Prostate gland (tissue), 2 donors: Measurements from ENCODE around the gene NFIC. TPM values are rescaled to one million over a fixed set of nuclear protein-coding genes. Genes with fewer than 3 reads are reported as not detected.

Experiments used
- DNase-seq: peaks from one replicate; pipeline ENCODE4 v3.0.0-alpha.2; 2019; ENCODE audit warnings: low spot score
- H3K27ac ChIP-seq, 2 donors: fragments of 200-600 bp; sonication (generic); 2 replicates each; pipeline ENCODE4 v1.5.1; 2017 to 2019
- H3K27me3 ChIP-seq: fragments of 200-600 bp; sonication (generic); replicated peaks from 2 replicates; pipeline ENCODE4 v1.5.1; 2019; ENCODE audit not compliant: insufficient read depth
- H3K36me3 ChIP-seq, 2 donors: fragments of 200-600 bp; sonication (generic); 1 replicate in 1 of 2; 2 replicates in 1 of 2; pipeline versions ENCODE4 v1.5.1 to v1.8.1; 2017 to 2019
- H3K4me1 ChIP-seq: fragments of 200-600 bp; sonication (generic); replicated peaks from 2 replicates; pipeline ENCODE4 v1.5.1; 2019
- H3K4me3 ChIP-seq, 2 donors: fragments of 200-600 bp; sonication (generic); 2 replicates each; pipeline ENCODE4 v1.5.1; 2017 to 2019
- H3K9me3 ChIP-seq: fragments of 200-600 bp; sonication (generic); 2 replicates; pipeline ENCODE4 v1.5.1; 2017
- CTCF ChIP-seq, 4 experiments: fragments of 200-600 bp in 2 of 4; fragments of 450-650 bp in 2 of 4; sonication (generic) in 2 of 4; IDR thresholded peaks; 1 replicate in 3 of 4; 2 replicates in 1 of 4; pipeline ENCODE4 v1.5.1; 2016 to 2019; ENCODE audit warnings: antibody characterized with exemption in 4 of 4, mild to moderate bottlenecking in 2 of 4, moderate library complexity in 2 of 4
- POLR2A ChIP-seq: fragments of 450-650 bp; IDR thresholded peaks from one replicate; pipeline ENCODE4 v1.6.1; 2016; ENCODE audit warnings: antibody characterized with exemption, mild to moderate bottlenecking
- POLR2AphosphoS5 ChIP-seq: sonication (generic); formaldehyde crosslinking; IDR thresholded peaks from one replicate; pipeline ENCODE4 v1.6.1; 2017; ENCODE audit warnings: antibody characterized with exemption
- WGBS: methylation state at CpG from one replicate; pipeline ENCODE4 v1.1.5; 2018; 5-methylcytosine and 5-hydroxymethylcytosine counted together
- intact Hi-C: fragments of 100-400 bp; cut with DNase I; formaldehyde crosslinking; loops from one replicate; pipeline ENCODE4 v1.14.2; 2022
- small RNA-seq, 2 donors: library from RNA; depleted of rRNA; stranded (forward); fragments of <200 nt; gene quantifications; one replicate each; pipeline ENCODE3, GENCODE V24; 2016
- total RNA-seq, 2 donors: library from RNA; depleted of rRNA; stranded (reverse); fragments of >200 nt; gene quantifications; one replicate each; pipeline ENCODE4 v1.1.0, GENCODE V29; 2016

The NFIC gene
- total RNA-seq, 2 donors from 2014 or later, result 160 to 168 TPM

DNA sequence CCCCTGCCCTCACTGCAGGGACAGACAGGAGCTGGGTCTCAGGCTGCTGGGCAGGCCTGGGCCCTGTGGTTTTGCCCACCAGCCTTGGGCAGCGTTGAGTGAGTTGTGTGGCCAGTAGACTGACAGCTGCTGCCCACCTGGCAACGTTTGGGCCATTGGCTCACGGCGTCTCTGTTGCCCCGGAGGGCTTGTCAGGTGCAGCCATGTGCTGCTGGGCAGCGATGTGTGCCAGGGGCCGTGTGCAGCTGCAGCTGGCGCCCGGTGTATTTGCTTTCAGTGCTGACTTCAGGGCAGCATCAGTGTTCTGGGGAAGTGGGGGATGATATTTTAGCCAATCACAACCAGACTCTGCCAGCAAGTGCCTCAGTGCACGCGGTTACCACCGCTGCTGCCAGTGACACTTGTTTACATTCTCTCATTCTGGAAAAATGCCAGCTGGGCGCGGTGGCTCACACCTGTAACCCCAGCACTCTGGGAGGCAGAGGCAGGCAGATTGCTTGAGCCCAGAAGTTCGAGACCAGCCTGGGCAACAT, 150.4 kb downstream of the NFIC start:
- WGBS, result 32% methylated on average over 15 of the region's 15 CpGs
- H3K27ac ChIP-seq, result no peak overlapping the region
- peaks cover 5% of the 10 kb centered on the region for H3K4me1 ChIP-seq
- H3K9me3 ChIP-seq, result no peaks in the 10 kb centered on the region
- intact Hi-C loops, result no loop called here
- no peaks in the 10 kb centered on the region for H3K27me3 ChIP-seq
- peak; percentile 29 for DNase-seq
- TF ChIP-seq POLR2AphosphoS5, result no peak
- no peak for TF ChIP-seq CTCF (IDR thresholded peaks at IDR 0.05)
- no peak for TF ChIP-seq POLR2A
- no peaks in the 10 kb centered on the region for H3K36me3 ChIP-seq
- H3K4me3 ChIP-seq, result no peak overlapping the region

DNA sequence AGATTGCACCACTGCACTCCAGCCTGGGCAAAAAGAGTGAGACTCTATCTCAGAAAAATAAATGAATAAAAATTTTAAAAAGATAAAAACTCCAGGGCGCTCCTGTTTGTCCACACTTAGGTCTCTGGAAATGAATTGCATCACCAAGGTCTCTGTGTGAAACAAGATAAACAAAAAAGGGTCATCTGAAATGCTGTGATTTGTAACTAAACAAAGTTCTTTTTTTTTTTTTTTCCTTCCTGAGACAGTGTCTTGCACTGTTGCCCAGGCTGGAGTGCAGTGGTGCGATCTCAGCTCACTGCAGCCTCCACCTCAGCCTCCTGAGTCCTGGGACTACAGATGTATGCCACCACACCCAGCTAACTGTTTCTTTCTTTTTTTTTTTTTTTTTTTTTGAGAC, 151.3 kb downstream of the NFIC start:
- WGBS, result 87% methylated on average over 2 of the region's 2 CpGs
- DNase-seq, result no peak
- Histone ChIP-seq H3K27ac (no peak overlapping the region), H3K27me3 (no peaks in the 10 kb centered on the region), H3K36me3 (no peaks in the 10 kb centered on the region), H3K4me3 (no peak overlapping the region), H3K4me1 (peaks cover 5% of the 10 kb centered on the region), H3K9me3 (no peaks in the 10 kb centered on the region)
- TF ChIP-seq POLR2A (no peak), CTCF (IDR thresholded peaks at IDR 0.05) (no peak), POLR2AphosphoS5 (no peak)
- intact Hi-C loops, result no loop called here

GRCh38 chr19:3518255-3518654, 151.9 kb downstream of the NFIC start:
- intact Hi-C loops, result no loop called here
- TF ChIP-seq POLR2A (no peak), CTCF (IDR thresholded peaks at IDR 0.05) (no peak), POLR2AphosphoS5 (no peak)
- H3K36me3 ChIP-seq, result no peaks in the 10 kb centered on the region
- no peaks in the 10 kb centered on the region for H3K9me3 ChIP-seq
- H3K27ac ChIP-seq, result no peak overlapping the region
- no peaks in the 10 kb centered on the region for H3K27me3 ChIP-seq
- peaks cover 5% of the 10 kb centered on the region for H3K4me1 ChIP-seq
- no peak overlapping the region for H3K4me3 ChIP-seq
- WGBS, result 76% methylated on average over 10 of the region's 10 CpGs
- DNase-seq, result no peak

DNA sequence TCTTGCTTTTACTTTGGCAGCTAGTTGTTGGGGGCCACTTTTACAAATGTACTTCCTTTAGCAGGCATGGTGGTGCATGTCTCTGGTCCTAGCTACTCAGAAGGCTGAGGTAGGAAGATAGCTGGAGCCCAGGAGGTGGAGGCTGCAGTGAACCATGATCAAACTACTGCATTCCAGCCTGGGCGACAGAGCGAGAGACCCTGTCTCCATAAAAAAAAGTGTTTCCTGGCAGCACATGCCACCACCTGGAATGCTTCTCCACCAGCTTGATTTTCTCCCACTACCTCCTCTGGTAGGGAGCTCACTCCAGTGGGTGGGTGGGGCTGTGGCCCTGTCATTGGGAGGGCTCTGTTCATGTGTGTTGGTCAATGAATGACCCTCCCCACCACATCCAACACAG, 152.3 kb downstream of the NFIC start:
- WGBS, result 69% methylated on average over 2 of the region's 2 CpGs

More for the DNA sequence above, 152.3 kb downstream of the NFIC start:
- H3K27me3 ChIP-seq, result no peaks in the 10 kb centered on the region
- H3K4me3 ChIP-seq, result no peak overlapping the region
- TF ChIP-seq POLR2AphosphoS5 (no peak), POLR2A (no peak), CTCF (IDR thresholded peaks at IDR 0.05) (no peak)
- intact Hi-C loops, result no loop called here
- peaks cover 5% of the 10 kb centered on the region for H3K4me1 ChIP-seq
- no peak for DNase-seq
- H3K27ac ChIP-seq, result no peak overlapping the region
- H3K9me3 ChIP-seq, result no peaks in the 10 kb centered on the region
- H3K36me3 ChIP-seq, result no peaks in the 10 kb centered on the region

Small RNA genes lying within 50 kb of the gene (small RNA-seq; reads per million reads assigned to genes)
- gene AC005514.1, result 0 reads per million in 2 donors

Other genes with a start within 250 kb of the NFIC start
- gene GNA15, start 230.6 kb upstream of the NFIC start, total RNA-seq, result 10 to 100 TPM; 11.1 to 13.3 TPM
- gene S1PR4, start 187.8 kb upstream of the NFIC start, total RNA-seq, result 1 to 10 TPM in 1 of 2 donors, under 1 TPM in 1; 0.14 to 1.5 TPM
- 10 to 100 TPM; 48.6 to 68.5 TPM for gene NCLN, start 180.7 kb upstream of the NFIC start, total RNA-seq
- gene CELF5, start 141.9 kb upstream of the NFIC start, total RNA-seq, result under 1 TPM; 0.36 to 0.80 TPM
- gene SMIM24, start 113.9 kb downstream of the NFIC start, total RNA-seq, result 1 to 10 TPM in 1 of 2 donors, under 1 TPM in 1; 0.32 to 1.6 TPM
- 1 to 10 TPM in 1 of 2 donors, not detected in 1; 1.7 TPM for gene SMIM44, start 116.9 kb downstream of the NFIC start, total RNA-seq
- 10 to 100 TPM; 26.1 to 26.9 TPM for gene DOHH, start 134.1 kb downstream of the NFIC start, total RNA-seq
- gene FZR1, start 139.7 kb downstream of the NFIC start, total RNA-seq, result 10 to 100 TPM; 32.2 to 64.9 TPM
- 1 to 10 TPM in 1 of 2 donors, under 1 TPM in 1; 0.41 to 5.3 TPM for gene TEKTIP1, start 172.6 kb downstream of the NFIC start, total RNA-seq
- 10 to 100 TPM; 60.5 to 86.1 TPM for gene MFSD12, start 191.0 kb downstream of the NFIC start, total RNA-seq
- gene HMG20B, start 206.4 kb downstream of the NFIC start, total RNA-seq, result 100 to 1,000 TPM; 184 to 369 TPM
- 1 to 10 TPM in 1 of 2 donors, under 1 TPM in 1; 0.36 to 1.9 TPM for gene GIPC3, start 218.9 kb downstream of the NFIC start, total RNA-seq
- 1 to 10 TPM; 1.1 to 4.0 TPM for gene TBXA2R, start 240.3 kb downstream of the NFIC start, total RNA-seq